ENCODE results near the gene GRID1. TPM values are rescaled to one million over a fixed set of nuclear protein-coding genes. Genes with fewer than 3 reads are reported as not detected.

GRID1 gene
- polyA plus RNA-seq, 1 of the 3 experiments (the other 2 are of a cell fraction), result 0.13 TPM

- H3K9me3 ChIP-seq, result no peaks in the 10 kb centered on the region
- 25% methylated on average over 4 of the region's 4 CpGs for WGBS (ENCODE audit: low lambda C conversion rate)
- H3K4me1 ChIP-seq (ENCODE audit: control insufficient read depth in 1 of 2, insufficient read depth in 2 of 2, low read depth in 1 of 2, low read length in 1 of 2), result peaks cover 0 to 17% of the 10 kb centered on the region in 2 experiments; a peak in 2 of 4 replicates
- DNase-seq, result no peak
- H3K9me2 ChIP-seq, result no peaks in the 10 kb centered on the region
- no peak overlapping the region for H2AFZ ChIP-seq (ENCODE audit: low read depth)
- CTCF ChIA-PET, result interaction anchor here (1.0 to 1.6 kb wide), 2 partner anchors 24 to 333 kb away, joined by 3 read pairs; no protein-coding TSS in a partner anchor
- no peak for TF ChIP-seq PBX3 (IDR thresholded peaks at IDR 0.05)
- TF ChIP-seq FOSL2 (IDR thresholded peaks at IDR 0.05; ENCODE audit: borderline replicate concordance, low read depth), result no peak
- no peak for TF ChIP-seq MXI1 (IDR thresholded peaks at IDR 0.05; ENCODE audit: low read depth, low read length)
- TF ChIP-seq USF2 (IDR thresholded peaks at IDR 0.05; ENCODE audit: borderline replicate concordance, low read depth, low read length), result no peak
- no peak for TF ChIP-seq MAX (IDR thresholded peaks at IDR 0.05; ENCODE audit: low read depth)
- no peak for TF ChIP-seq NFIC (IDR thresholded peaks at IDR 0.05; ENCODE audit: borderline replicate concordance)
- no peak for TF ChIP-seq GATA2 (CRISPR knock-in tag; IDR thresholded peaks at IDR 0.05)
- TF ChIP-seq EP300 (IDR thresholded peaks at IDR 0.05; ENCODE audit: borderline replicate concordance in 1 of 2, low read depth in 1 of 2, low read length in 1 of 2), result no peak
- no peak for TF ChIP-seq NRF1 (IDR thresholded peaks at IDR 0.05; ENCODE audit: low read depth, low read length)
- TF ChIP-seq CHD2 (IDR thresholded peaks at IDR 0.05; ENCODE audit: low read length, partially characterized antibody), result no peak
- TF ChIP-seq RCOR1 (IDR thresholded peaks at IDR 0.05; ENCODE audit: low read length), result no peak
- TF ChIP-seq TCF12 (IDR thresholded peaks at IDR 0.05), result no peak
- TF ChIP-seq GABPA (IDR thresholded peaks at IDR 0.05; ENCODE audit: low read depth), result no peak
- TF ChIP-seq EZH2phosphoT487 (IDR thresholded peaks at IDR 0.05; ENCODE audit: borderline replicate concordance, low read depth), result no peak
- no peaks in the 10 kb centered on the region for H3F3A ChIP-seq (replicated peaks; ENCODE audit: insufficient read depth)
- no peak overlapping the region for H3K9ac ChIP-seq
- POLR2A ChIA-PET, result no interaction called here
- H3K79me2 ChIP-seq (ENCODE audit: insufficient read depth), result no peaks in the 10 kb centered on the region
- H3K27me3 ChIP-seq (ENCODE audit: insufficient read depth), result no peaks in the 10 kb centered on the region
- H4K20me1 ChIP-seq (ENCODE audit: insufficient read depth), result no peaks in the 10 kb centered on the region
- no peak overlapping the region for H3K27ac ChIP-seq (ENCODE audit: low read depth in 2 of 2, low read length in 1 of 2)
- no peaks in the 10 kb centered on the region for H3K36me3 ChIP-seq (replicated peaks in 1 of 2; ENCODE audit: control insufficient read depth in 1 of 2, insufficient read depth in 2 of 2, low read length in 1 of 2)
- H3K4me3 ChIP-seq (ENCODE audit: low read depth in 2 of 2, low read length in 1 of 2), result no peak overlapping the region
- H3K4me2 ChIP-seq, result no peak overlapping the region
These were observed 241.9 kb downstream of the GRID1 start for GRCh38 chr10:86124734-86125133.

- H3K27ac ChIP-seq (ENCODE audit: low read depth in 2 of 2, low read length in 1 of 2), result no peak overlapping the region
- no peaks in the 10 kb centered on the region for H4K20me1 ChIP-seq (ENCODE audit: insufficient read depth)
- CTCF ChIA-PET, result interaction anchor here (1.1 to 1.6 kb wide), 3 partner anchors 24 to 332 kb away, joined by 3 read pairs; no protein-coding TSS in a partner anchor
- H3K36me3 ChIP-seq (replicated peaks in 1 of 2; ENCODE audit: control insufficient read depth in 1 of 2, insufficient read depth in 2 of 2, low read length in 1 of 2), result no peaks in the 10 kb centered on the region
- WGBS (ENCODE audit: low lambda C conversion rate), result 11% methylated on average over 2 of the region's 6 CpGs
- no peak overlapping the region for H3K4me3 ChIP-seq (ENCODE audit: low read depth in 2 of 2, low read length in 1 of 2)
- H3K27me3 ChIP-seq (ENCODE audit: insufficient read depth), result no peaks in the 10 kb centered on the region
- POLR2A ChIA-PET, result no interaction called here
- no peak for TF ChIP-seq USF2 (IDR thresholded peaks at IDR 0.05; ENCODE audit: borderline replicate concordance, low read depth, low read length)
- no peak for TF ChIP-seq RAD21 (IDR thresholded peaks at IDR 0.05; ENCODE audit: low read length)
- no peak for TF ChIP-seq TCF12 (IDR thresholded peaks at IDR 0.05)
- no peak for TF ChIP-seq MXI1 (IDR thresholded peaks at IDR 0.05; ENCODE audit: low read depth, low read length)
- TF ChIP-seq FOSL2 (IDR thresholded peaks at IDR 0.05; ENCODE audit: borderline replicate concordance, low read depth), result no peak
- no peak for TF ChIP-seq TAF1 (IDR thresholded peaks at IDR 0.05; ENCODE audit: borderline replicate concordance, low read depth, low read length)
- no peak for TF ChIP-seq MAX (IDR thresholded peaks at IDR 0.05; ENCODE audit: low read depth)
- no peak for TF ChIP-seq NFIC (IDR thresholded peaks at IDR 0.05; ENCODE audit: borderline replicate concordance)
- H2AFZ ChIP-seq (ENCODE audit: low read depth), result no peak overlapping the region
- no peak overlapping the region for H3K9ac ChIP-seq
- H3K4me2 ChIP-seq, result no peak overlapping the region
- peaks cover 0 to 17% of the 10 kb centered on the region in 2 experiments; a peak in 2 of 4 replicates for H3K4me1 ChIP-seq (ENCODE audit: control insufficient read depth in 1 of 2, insufficient read depth in 2 of 2, low read depth in 1 of 2, low read length in 1 of 2)
- no peak for DNase-seq
- no peaks in the 10 kb centered on the region for H3F3A ChIP-seq (replicated peaks; ENCODE audit: insufficient read depth)
- no peaks in the 10 kb centered on the region for H3K79me2 ChIP-seq (ENCODE audit: insufficient read depth)
- H3K9me2 ChIP-seq, result no peaks in the 10 kb centered on the region
- no peaks in the 10 kb centered on the region for H3K9me3 ChIP-seq
These were observed 242.9 kb downstream of the GRID1 start for GRCh38 chr10:86123715-86124114.
